ENCODE data around the gene CREB3L1.

DNA sequence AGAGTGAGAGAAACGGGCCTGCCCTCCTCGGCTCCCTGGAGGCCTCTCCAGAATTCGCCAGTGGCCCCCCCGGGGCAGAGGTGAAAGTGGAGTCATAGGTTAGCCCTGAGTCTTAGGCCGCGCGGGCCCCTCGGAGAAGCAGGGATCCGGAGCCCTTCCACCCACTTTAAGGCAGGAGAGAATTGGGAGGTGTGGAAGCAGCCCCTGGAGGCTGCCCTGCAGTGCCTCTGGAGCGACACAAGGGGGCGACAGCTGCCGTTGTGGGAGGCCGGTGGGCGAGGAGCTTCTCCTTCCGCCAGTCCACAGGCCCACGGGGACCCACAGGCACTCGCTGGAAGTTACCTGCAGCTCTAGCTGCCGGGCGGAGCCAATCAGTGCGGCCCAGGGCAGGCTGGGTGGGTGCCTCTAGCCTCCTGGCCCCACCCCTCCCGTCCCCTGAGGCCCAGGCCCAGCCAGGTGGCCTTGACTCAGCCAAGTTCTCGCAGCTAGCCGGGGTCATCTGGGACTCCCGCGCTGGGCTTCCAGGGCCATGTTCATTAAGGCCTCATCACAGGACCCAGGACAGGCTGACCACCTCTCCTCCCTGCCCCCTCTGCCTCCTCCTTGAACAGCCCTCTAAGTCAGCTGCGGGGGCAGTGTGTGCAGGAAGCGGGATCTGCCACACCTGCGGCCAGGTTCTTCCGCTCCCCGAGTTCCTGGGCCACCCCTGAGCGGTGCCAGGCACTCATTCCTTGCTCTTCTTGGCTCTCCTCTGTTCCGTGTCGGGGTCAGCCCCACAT is 74.8 kb downstream of the CREB3L1 start:
- TF ChIP-seq OSR1 (CRISPR knock-in tag; IDR thresholded peaks at IDR 0.05) (no peak), BACH2 (CRISPR knock-in tag; IDR thresholded peaks at IDR 0.05; ENCODE audit: borderline replicate concordance) (no peak), ZC3H10 (CRISPR knock-in tag; IDR thresholded peaks at IDR 0.05) (no peak), PPARA (CRISPR knock-in tag; IDR thresholded peaks at IDR 0.05; ENCODE audit: borderline replicate concordance) (no peak), ISL1 (CRISPR knock-in tag; IDR thresholded peaks at IDR 0.05) (no peak), ZNF70 (CRISPR knock-in tag; IDR thresholded peaks at IDR 0.05) (no peak), ARNTL (CRISPR knock-in tag; IDR thresholded peaks at IDR 0.05; ENCODE audit: borderline replicate concordance, low read depth) (no peak), ZNF565 (CRISPR knock-in tag; conservative IDR thresholded peaks at IDR 0.05; ENCODE audit: low read depth) (no peak), CSDC2 (CRISPR knock-in tag; IDR thresholded peaks at IDR 0.05) (no peak), ZNF8 (CRISPR knock-in tag; IDR thresholded peaks at IDR 0.05) (no peak), SNAI2 (CRISPR knock-in tag; IDR thresholded peaks at IDR 0.05) (no peak)
- TF ChIP-seq, protein P1, sequence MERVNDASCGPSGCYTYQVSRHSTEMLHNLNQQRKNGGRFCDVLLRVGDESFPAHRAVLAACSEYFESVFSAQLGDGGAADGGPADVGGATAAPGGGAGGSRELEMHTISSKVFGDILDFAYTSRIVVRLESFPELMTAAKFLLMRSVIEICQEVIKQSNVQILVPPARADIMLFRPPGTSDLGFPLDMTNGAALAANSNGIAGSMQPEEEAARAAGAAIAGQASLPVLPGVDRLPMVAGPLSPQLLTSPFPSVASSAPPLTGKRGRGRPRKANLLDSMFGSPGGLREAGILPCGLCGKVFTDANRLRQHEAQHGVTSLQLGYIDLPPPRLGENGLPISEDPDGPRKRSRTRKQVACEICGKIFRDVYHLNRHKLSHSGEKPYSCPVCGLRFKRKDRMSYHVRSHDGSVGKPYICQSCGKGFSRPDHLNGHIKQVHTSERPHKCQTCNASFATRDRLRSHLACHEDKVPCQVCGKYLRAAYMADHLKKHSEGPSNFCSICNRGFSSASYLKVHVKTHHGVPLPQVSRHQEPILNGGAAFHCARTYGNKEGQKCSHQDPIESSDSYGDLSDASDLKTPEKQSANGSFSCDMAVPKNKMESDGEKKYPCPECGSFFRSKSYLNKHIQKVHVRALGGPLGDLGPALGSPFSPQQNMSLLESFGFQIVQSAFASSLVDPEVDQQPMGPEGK (CRISPR knock-in tag; IDR thresholded peaks at IDR 0.05; ENCODE audit: borderline replicate concordance): no peak
- TF ChIP-seq, protein P2, sequence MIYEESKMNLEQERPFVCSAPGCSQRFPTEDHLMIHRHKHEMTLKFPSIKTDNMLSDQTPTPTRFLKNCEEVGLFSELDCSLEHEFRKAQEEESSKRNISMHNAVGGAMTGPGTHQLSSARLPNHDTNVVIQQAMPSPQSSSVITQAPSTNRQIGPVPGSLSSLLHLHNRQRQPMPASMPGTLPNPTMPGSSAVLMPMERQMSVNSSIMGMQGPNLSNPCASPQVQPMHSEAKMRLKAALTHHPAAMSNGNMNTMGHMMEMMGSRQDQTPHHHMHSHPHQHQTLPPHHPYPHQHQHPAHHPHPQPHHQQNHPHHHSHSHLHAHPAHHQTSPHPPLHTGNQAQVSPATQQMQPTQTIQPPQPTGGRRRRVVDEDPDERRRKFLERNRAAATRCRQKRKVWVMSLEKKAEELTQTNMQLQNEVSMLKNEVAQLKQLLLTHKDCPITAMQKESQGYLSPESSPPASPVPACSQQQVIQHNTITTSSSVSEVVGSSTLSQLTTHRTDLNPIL (CRISPR knock-in tag; IDR thresholded peaks at IDR 0.05; ENCODE audit: low read depth): no peak

Data from SK-N-SH treated with all-trans-retinoic acid at 6 μM for 48 hours (cell line).